ENCODE results near the gene PLCXD3.

DNA sequence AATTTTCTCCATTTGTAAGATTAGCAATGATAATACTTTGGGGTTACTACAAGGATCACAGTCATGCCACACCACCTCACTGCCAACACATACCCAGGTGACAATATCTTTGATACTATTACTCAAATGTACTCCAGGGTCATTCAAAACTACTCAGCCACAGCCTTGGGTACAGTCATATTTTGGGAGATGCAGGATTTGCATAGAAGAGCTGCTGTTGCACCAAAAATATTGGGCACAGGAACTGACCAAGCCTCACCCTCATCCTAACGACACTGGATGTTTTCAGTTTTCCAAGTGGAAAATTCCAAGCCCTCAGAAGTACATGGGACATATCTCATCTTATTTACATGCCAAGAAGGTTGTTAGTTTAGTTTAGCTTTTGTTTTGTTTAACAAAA, 176.2 kb downstream of the PLCXD3 start:
- TF ChIP-seq, protein P1, sequence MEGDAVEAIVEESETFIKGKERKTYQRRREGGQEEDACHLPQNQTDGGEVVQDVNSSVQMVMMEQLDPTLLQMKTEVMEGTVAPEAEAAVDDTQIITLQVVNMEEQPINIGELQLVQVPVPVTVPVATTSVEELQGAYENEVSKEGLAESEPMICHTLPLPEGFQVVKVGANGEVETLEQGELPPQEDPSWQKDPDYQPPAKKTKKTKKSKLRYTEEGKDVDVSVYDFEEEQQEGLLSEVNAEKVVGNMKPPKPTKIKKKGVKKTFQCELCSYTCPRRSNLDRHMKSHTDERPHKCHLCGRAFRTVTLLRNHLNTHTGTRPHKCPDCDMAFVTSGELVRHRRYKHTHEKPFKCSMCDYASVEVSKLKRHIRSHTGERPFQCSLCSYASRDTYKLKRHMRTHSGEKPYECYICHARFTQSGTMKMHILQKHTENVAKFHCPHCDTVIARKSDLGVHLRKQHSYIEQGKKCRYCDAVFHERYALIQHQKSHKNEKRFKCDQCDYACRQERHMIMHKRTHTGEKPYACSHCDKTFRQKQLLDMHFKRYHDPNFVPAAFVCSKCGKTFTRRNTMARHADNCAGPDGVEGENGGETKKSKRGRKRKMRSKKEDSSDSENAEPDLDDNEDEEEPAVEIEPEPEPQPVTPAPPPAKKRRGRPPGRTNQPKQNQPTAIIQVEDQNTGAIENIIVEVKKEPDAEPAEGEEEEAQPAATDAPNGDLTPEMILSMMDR (IDR thresholded peaks at IDR 0.05) = no peak
- TF ChIP-seq, protein P2, sequence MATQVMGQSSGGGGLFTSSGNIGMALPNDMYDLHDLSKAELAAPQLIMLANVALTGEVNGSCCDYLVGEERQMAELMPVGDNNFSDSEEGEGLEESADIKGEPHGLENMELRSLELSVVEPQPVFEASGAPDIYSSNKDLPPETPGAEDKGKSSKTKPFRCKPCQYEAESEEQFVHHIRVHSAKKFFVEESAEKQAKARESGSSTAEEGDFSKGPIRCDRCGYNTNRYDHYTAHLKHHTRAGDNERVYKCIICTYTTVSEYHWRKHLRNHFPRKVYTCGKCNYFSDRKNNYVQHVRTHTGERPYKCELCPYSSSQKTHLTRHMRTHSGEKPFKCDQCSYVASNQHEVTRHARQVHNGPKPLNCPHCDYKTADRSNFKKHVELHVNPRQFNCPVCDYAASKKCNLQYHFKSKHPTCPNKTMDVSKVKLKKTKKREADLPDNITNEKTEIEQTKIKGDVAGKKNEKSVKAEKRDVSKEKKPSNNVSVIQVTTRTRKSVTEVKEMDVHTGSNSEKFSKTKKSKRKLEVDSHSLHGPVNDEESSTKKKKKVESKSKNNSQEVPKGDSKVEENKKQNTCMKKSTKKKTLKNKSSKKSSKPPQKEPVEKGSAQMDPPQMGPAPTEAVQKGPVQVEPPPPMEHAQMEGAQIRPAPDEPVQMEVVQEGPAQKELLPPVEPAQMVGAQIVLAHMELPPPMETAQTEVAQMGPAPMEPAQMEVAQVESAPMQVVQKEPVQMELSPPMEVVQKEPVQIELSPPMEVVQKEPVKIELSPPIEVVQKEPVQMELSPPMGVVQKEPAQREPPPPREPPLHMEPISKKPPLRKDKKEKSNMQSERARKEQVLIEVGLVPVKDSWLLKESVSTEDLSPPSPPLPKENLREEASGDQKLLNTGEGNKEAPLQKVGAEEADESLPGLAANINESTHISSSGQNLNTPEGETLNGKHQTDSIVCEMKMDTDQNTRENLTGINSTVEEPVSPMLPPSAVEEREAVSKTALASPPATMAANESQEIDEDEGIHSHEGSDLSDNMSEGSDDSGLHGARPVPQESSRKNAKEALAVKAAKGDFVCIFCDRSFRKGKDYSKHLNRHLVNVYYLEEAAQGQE (IDR thresholded peaks at IDR 0.05; ENCODE audit: insufficient read depth in 1 of 2, low read depth in 2 of 2, low read length in 1 of 2) = no peak
- no peak for TF ChIP-seq POLR2AphosphoS5 (IDR thresholded peaks at IDR 0.05; ENCODE audit: low read depth, low read length)
- no peak for TF ChIP-seq SIN3A (IDR thresholded peaks at IDR 0.05; ENCODE audit: borderline replicate concordance, insufficient read depth, low read depth, low read length)

All from Panc1 (cell line).